HepG2 (cell line): ENCODE data around the gene PTPRM. TPM values are rescaled to one million over a fixed set of nuclear protein-coding genes. Genes with fewer than 3 reads are reported as not detected.
A peak's percentile ranks its signal among the peaks of the same experiment; 100 is the strongest.

Source experiments
- FOXM1 ChIP-seq: sonication (generic); formaldehyde crosslinking; IDR thresholded peaks from 2 replicates; pipeline ENCODE4 v1.5.0; 2020; ENCODE audit warnings: missing genetic modification reagents
- IKZF4 ChIP-seq: sonication (generic); formaldehyde crosslinking; IDR thresholded peaks from 2 replicates; pipeline ENCODE4 v1.5.1; 2020; ENCODE audit warnings: borderline replicate concordance, mild to moderate bottlenecking, low read depth, missing genetic modification reagents; ENCODE audit errors: not compliant biosample characterization
- NFRKB ChIP-seq: fragments of 450-650 bp; IDR thresholded peaks from 2 replicates; pipeline ENCODE4 v1.6.1; 2017
- NR2F2 ChIP-seq: IDR thresholded peaks from 2 replicates; pipeline ENCODE4 v1.6.1; 2012; ENCODE audit warnings: low read depth, inconsistent platforms, borderline replicate concordance
- PCBP2 ChIP-seq: fragments of 200-400 bp; formaldehyde crosslinking; optimal IDR thresholded peaks from 2 replicates; pipeline ENCODE3; 2018; ENCODE audit warnings: low read length, low read depth; ENCODE audit not compliant: poor library complexity, severe bottlenecking
- SALL1 ChIP-seq: sonication (generic); formaldehyde crosslinking; IDR thresholded peaks from 2 replicates; pipeline ENCODE4 v1.8.0; 2022; ENCODE audit warnings: mild to moderate bottlenecking, missing genetic modification reagents
- SP5 ChIP-seq: IDR thresholded peaks from 2 replicates; pipeline ENCODE4 v1.6.1; 2016; ENCODE audit warnings: low read depth, borderline replicate concordance
- TFDP2 ChIP-seq: sonication (generic); formaldehyde crosslinking; IDR thresholded peaks from 2 replicates; pipeline ENCODE4 v1.4.0; 2020; ENCODE audit warnings: missing genetic modification reagents
- TRAFD1 ChIP-seq: sonication (generic); formaldehyde crosslinking; IDR thresholded peaks from 2 replicates; pipeline ENCODE4 v1.5.1; 2020; ENCODE audit warnings: missing genetic modification reagents, mild to moderate bottlenecking, borderline replicate concordance
- ZBTB33 ChIP-seq: sonication (generic); formaldehyde crosslinking; IDR thresholded peaks from 2 replicates; pipeline ENCODE4 v1.4.0; 2020; ENCODE audit warnings: missing genetic modification reagents
- ZBTB39 ChIP-seq: sonication (generic); formaldehyde crosslinking; IDR thresholded peaks from 2 replicates; pipeline ENCODE4 v1.5.0; 2020; ENCODE audit warnings: missing genetic modification reagents
- ZHX1 ChIP-seq: sonication (generic); formaldehyde crosslinking; IDR thresholded peaks from 2 replicates; pipeline ENCODE4 v1.8.1; 2022; ENCODE audit warnings: low read depth, mild to moderate bottlenecking, missing genetic modification reagents
- ZNF138 ChIP-seq: sonication (generic); formaldehyde crosslinking; IDR thresholded peaks from 2 replicates; pipeline ENCODE4 v1.5.0; 2020; ENCODE audit warnings: mild to moderate bottlenecking, low read depth, missing genetic modification reagents
- ZNF333 ChIP-seq: sonication (generic); formaldehyde crosslinking; IDR thresholded peaks from 2 replicates; pipeline ENCODE4 v1.4.0; 2020; ENCODE audit warnings: mild to moderate bottlenecking, missing genetic modification reagents, borderline replicate concordance
- ZNF501 ChIP-seq: sonication (generic); formaldehyde crosslinking; IDR thresholded peaks from 2 replicates; pipeline ENCODE4 v1.5.1; 2020; ENCODE audit warnings: mild to moderate bottlenecking, moderate library complexity, missing genetic modification reagents
- ZNF800 ChIP-seq: sonication (generic); formaldehyde crosslinking; IDR thresholded peaks from 2 replicates; pipeline ENCODE4 v1.4.0; 2020; ENCODE audit warnings: missing genetic modification reagents
- polyA plus RNA-seq, 8 experiments: library from polyadenylated mRNA; depleted of rRNA in 3 of 8; stranded (reverse) in 7 of 8; unstranded in 1 of 8; fragments of >200 nt; fragmentation: Illumina TruSeq in 4 of 8; extraction: Trizol in 4 of 8; gene quantifications; 2 replicates each; pipeline versions ENCODE4 v1.2.1 to v1.2.3, GENCODE V29; 2011 to 2016; ENCODE audit warnings: low read depth in 4 of 8, missing spikeins in 1 of 8, mixed read lengths in 1 of 8; ENCODE audit not compliant: insufficient read depth in 1 of 8
- total RNA-seq, 5 experiments: library from RNA; depleted of rRNA; stranded (reverse); fragments of >200 nt; fragmentation: Illumina TruSeq; extraction: Trizol; gene quantifications; 2 replicates each; pipeline ENCODE4 v1.2.3, GENCODE V29; 2016; ENCODE audit warnings: low read depth in 1 of 5

The PTPRM gene
- total and polyA plus RNA-seq, 2 of the 13 experiments (the other 11 are each of a cell fraction or from before 2014, with no cell fraction given): 12.6 to 108 TPM

- no peak for TF ChIP-seq ZNF333 (CRISPR knock-in tag)
- TF ChIP-seq TFDP2: no peak
- TF ChIP-seq SP5 (CRISPR knock-in tag): peak; percentile 37; the same call in 1 of the 2 replicates
- TF ChIP-seq ZBTB33 (CRISPR knock-in tag): 0 out of 2 replicates have a peak, but pooled peaks have one; percentile 7
- peak; percentile 63 for TF ChIP-seq ZNF501 (CRISPR knock-in tag)
- no peak for TF ChIP-seq IKZF4 (CRISPR knock-in tag)
- no peak for TF ChIP-seq ZNF138 (CRISPR knock-in tag)
- 0 out of 2 replicates have a peak, but pooled peaks have one; percentile 8 for TF ChIP-seq NFRKB
- TF ChIP-seq ZNF800 (CRISPR knock-in tag): no peak
- no peak for TF ChIP-seq FOXM1
- TF ChIP-seq SALL1 (CRISPR knock-in tag): peak; percentile 81
- TF ChIP-seq ZBTB39 (CRISPR knock-in tag): no peak
- TF ChIP-seq NR2F2: peak; percentile 57; the same call in 1 of the 2 replicates
- 0 out of 2 replicates have a peak, but pooled peaks have one; percentile 56 for TF ChIP-seq ZHX1
- no peak for TF ChIP-seq TRAFD1 (CRISPR knock-in tag)
- TF ChIP-seq PCBP2: no peak
Measured at GRCh38 chr18:8341481-8342230, 774.5 kb downstream of the PTPRM start (continued).
